ENCODE results near the gene BEAN1. TPM values are rescaled to one million over a fixed set of nuclear protein-coding genes. Genes with fewer than 3 reads are reported as not detected.

Gene BEAN1, protein sequence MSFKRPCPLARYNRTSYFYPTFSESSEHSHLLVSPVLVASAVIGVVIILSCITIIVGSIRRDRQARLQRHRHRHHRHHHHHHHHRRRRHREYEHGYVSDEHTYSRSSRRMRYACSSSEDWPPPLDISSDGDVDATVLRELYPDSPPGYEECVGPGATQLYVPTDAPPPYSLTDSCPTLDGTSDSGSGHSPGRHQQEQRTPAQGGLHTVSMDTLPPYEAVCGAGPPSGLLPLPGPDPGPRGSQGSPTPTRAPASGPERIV
- total RNA-seq = 3.3 TPM
- long read RNA-seq, partial matches to known transcripts = 0 of 5 reads
- long read RNA-seq, other reads (novel, unspliced or antisense) = 3 of 5 reads

- ATAC-seq = peak; percentile 80
- intact Hi-C loops (cut with micrococcal nuclease) = no loop called here
- DNase-seq = peak; percentile 63
These were observed at the start of gene BEAN1 for GRCh38 chr16:66427036-66427860. BEAN1 (plus strand) TSS chr16:66427295; CDS start chr16:66437677, 10,382 bp downstream.

GRCh38 chr16:66377324-66377723 is 49.8 kb upstream of the BEAN1 start:
- no peak for DNase-seq
- no peak for ATAC-seq

DNA sequence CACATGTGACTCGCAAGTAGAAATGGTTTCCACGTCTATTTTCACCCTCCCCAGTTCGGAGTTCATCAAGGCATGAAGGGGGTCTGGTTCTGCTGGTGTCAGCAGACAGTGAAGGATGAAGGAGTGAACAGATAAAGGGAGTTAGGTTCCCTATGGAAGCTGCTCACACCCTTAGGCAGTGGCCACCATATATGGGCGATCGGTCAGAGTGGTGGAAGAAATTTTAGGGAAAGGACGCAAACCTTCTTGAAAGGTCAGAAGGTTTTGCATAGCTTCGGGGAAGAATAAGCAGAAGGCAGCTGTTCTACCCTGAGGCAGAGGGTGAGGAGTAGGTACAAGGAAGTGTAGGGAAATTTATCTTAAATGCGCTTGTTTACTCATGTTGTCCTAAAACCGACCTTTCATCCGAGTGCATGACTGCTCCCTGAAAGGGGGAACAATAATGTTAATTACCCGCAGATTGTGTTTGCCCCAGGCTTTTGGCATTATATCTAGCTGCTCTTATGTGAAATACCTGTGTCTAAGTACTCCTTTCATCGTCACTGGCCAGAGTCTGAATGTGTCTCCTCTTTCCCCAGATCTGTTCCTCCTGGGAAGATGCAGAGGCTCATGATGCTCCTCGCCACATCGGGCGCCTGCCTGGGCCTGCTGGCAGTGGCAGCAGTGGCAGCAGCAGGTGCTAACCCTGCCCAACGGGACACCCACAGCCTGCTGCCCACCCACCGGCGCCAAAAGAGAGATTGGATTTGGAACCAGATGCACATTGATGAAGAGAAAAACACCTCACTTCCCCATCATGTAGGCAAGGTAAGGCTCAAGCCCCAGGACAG is 48.1 kb upstream of the BEAN1 start:
- ATAC-seq = no peak
- intact Hi-C loops (cut with micrococcal nuclease) = no loop called here
- DNase-seq = no peak

More at GRCh38 chr16:66377324-66377723, 49.8 kb upstream of the BEAN1 start:
- intact Hi-C loops (cut with micrococcal nuclease) = no loop called here

GRCh38 chr16:66379571-66379941 is 47.5 kb upstream of the BEAN1 start:
- DNase-seq (no peak), ATAC-seq (no peak)
- intact Hi-C loops (cut with micrococcal nuclease) = no loop called here

DNA sequence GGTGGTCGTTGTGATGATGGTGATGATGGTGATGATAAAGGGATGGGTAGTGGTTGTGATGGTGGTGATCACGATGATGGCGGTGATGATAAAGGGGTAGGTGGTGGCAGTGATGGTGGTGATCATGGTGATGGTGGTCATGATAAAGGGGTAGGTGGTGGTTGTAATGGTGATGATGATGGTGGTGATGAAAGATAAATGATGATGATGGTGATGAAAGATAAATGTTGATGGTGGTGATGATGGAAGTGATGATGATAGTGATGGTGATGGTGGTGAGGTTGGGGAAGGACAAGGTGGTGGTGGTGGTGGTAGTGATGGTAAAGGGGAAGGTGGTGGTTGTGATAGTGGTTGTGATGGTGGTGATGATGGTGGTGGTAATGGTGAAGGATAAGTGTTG is 46.7 kb upstream of the BEAN1 start:
- no peak for ATAC-seq
- no peak for DNase-seq
- intact Hi-C loops (cut with micrococcal nuclease) = no loop called here

- intact Hi-C loops (cut with micrococcal nuclease) = no loop called here
- ATAC-seq = no peak
- DNase-seq = no peak
These were observed 45.4 kb upstream of the BEAN1 start for GRCh38 chr16:66381585-66382170.

DNA sequence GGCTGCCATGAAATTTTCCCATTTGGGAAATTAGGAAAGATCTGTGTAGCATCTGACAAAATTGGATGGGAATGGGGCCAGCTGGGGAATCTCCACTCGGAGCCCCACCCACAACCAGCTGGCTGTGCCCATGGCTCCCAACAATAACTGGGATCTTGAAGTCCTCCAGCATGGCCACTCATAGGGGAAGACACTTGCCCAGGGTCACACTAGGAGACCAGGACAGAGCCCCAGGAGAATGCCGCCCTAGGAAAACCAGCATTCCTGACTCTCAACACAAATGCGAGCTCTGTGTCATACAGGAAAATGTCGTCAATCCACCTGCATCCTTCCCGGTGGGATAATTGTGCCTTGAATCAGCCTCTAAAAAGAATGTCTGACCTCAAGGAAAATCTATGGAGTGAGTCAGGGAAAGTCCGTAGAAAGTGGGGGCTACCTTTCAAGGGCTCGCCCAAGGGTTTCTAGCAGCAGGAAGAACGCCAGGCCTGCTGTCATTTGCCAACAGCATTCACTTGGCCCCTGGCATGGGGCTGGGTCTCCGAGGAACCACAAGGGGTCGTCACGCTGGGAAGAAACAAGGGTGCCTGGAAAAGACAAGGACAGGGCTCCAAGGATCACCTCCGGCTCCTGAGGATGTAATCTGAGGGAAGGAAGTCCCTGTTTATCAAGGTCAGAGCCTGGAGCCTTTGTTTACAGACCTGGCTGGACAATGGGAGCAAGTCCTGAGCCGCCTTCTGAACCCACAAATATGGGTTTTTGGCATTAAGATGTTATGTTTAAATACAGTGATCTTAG is 44.7 kb upstream of the BEAN1 start:
- ATAC-seq (peak; percentile 73), DNase-seq (no peak)
- intact Hi-C loops (cut with micrococcal nuclease) = no loop called here

DNA sequence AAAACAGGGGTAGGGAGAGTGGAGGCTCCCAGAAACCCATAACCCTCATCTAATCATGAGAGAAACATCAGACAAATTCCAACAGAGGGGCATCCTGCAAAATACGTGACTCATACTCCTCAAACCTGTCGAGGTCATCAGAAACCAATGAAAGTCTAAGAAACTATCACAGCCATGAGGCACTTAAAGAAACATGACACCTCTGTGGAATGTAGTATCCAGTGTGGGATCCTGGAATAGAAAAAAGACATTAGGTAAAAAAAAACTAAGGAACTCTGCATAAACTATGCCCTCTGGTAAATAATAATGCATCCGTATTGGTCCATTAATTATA is 44.2 kb upstream of the BEAN1 start:
- intact Hi-C loops (cut with micrococcal nuclease) = no loop called here
- no peak for ATAC-seq
- DNase-seq = no peak

DNA sequence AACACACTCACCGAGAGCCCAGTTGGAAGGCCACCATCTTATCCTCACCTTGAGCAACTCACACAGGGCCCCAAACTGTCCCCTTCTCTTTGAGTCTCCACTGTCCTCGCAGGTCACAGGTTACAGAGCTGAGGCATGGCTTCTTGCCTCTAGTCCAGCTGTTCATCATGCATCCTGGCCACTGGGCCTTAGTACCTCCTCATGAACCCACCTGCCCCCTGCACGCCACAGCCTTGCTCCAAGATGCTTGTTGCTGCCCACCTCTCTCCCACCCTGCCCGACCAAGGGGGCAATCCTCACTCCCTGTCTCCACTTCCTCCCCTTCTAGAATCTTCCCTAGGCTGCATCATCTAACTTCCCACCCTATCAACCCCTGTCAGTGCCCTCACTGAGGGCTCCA is 43.5 kb upstream of the BEAN1 start:
- ATAC-seq (no peak), DNase-seq (no peak)
- intact Hi-C loops (cut with micrococcal nuclease) = no loop called here

DNA sequence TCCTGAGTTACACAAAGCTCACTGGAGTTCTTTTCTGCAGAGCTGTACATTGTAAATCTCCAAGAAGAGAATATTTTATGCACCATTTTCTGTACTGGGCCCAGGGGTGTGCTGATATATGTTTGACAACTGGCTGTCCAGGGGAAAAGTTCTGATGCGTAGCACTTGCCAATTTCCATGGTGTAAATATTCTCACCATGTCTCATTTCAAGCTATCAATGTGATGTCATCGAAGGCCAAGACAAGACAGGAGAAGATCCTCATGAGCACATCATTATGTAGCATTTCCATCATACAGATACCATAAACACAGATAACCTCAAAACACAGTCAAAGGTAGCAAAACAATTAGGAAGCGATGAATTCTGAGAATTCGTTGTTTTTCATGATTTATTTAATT is 41.7 kb upstream of the BEAN1 start:
- DNase-seq (no peak), ATAC-seq (no peak)
- intact Hi-C loops (cut with micrococcal nuclease) = no loop called here

- intact Hi-C loops (cut with micrococcal nuclease) = no loop called here
- ATAC-seq (no peak), DNase-seq (no peak)
These were observed 40.2 kb upstream of the BEAN1 start for GRCh38 chr16:66386629-66387622.

DNA sequence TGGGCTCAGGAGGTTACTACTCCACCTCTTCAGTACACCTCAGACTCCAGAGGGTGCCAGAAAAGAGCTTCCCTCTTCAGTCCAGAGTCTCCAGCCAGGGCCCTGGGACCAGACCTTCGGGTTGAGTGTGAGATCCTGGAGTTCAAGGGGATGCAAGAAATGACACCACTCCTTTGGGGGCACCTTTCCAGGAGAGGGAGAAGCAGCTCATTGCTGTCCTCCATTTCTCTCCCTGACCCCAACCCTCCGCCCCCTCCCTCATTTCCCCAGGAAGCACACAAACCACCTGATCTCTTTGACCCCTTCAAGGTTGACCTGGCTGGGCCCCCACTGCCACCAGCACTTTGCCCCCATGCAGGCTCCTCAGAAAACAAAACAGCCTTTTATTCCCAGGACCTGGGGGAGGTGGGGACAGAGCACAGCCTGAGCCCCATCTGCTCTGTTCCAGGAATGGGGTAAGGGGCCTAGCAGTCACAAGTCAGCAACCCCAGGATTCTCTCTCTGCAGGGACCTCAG is 39.2 kb upstream of the BEAN1 start:
- DNase-seq = no peak
- intact Hi-C loops (cut with micrococcal nuclease) = no loop called here
- ATAC-seq = no peak

DNA sequence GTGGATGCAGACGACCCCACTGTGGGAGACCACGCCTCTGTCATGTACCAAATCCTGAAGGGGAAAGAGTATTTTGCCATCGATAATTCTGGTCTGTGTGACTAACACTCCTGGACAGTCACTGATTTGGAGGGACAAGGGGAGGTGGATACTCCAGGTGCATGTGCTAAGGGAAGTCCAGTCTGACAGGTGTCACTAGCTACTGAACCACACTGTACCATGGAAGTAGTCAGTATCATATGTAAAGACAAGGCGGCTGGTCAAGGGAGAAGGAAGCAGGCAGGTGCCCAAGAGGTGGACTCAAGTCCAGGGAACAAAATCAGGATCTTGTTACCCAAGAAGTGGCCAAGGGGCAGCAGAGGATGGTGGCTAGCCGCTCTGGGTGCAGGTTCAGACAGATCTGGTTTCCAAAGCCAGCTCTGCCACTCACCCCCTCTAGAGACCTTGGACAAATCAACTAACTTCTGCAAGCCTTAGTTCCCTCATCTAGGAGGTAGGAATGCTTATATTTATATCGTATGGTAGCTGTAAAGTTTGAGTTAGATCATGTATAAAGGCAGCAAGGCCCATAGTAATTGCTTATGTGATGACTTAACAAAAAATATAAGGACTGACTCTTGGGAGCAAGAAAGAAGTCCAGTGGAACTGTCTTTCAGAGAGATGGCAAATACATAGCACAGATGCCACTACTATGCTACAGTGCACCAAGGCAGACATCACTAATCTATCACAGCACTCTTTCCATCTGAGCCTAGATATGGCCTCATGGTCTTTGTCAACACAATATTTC is 38.5 kb upstream of the BEAN1 start:
- ATAC-seq (no peak), DNase-seq (no peak)
- intact Hi-C loops (cut with micrococcal nuclease) = no loop called here

DNA sequence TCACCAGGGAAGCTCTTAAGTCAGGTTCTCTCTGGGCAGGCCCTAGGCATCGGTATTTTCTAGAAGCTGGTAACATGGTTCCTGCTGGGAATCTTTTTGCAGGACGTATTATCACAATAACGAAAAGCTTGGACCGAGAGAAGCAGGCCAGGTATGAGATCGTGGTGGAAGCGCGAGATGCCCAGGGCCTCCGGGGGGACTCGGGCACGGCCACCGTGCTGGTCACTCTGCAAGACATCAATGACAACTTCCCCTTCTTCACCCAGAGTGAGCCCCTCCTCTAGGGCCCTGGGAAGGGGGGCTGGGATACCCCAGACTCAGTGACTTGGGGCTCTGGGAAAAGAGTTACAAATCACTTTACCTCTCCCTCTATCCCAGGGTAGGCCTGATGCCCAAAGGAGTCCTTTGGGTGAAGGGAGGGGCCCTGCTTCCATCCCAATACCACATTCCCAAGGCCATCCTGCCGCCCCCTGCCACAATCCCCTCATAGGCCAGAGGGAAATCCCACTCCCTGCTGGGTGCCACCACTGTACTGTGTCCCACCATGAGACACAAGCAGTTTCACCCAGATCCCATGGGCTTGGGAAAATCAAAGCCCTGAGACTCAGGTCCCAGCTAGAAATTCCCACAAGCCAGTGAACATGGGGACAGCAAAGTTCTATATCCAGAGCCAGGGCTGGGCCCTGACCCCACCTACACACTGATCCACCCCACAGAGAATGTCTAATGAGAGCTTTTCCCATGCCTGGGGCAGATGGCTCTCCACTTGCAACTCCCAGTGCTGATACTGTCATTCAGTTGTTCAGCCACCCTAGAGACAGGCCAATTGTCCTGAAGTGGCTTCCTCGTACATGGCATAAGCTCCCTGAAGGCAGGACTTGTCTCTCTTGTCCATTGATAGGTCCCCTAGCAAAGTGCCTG is 37.6 kb upstream of the BEAN1 start:
- ATAC-seq (no peak), DNase-seq (no peak)
- intact Hi-C loops (cut with micrococcal nuclease) = no loop called here

DNA sequence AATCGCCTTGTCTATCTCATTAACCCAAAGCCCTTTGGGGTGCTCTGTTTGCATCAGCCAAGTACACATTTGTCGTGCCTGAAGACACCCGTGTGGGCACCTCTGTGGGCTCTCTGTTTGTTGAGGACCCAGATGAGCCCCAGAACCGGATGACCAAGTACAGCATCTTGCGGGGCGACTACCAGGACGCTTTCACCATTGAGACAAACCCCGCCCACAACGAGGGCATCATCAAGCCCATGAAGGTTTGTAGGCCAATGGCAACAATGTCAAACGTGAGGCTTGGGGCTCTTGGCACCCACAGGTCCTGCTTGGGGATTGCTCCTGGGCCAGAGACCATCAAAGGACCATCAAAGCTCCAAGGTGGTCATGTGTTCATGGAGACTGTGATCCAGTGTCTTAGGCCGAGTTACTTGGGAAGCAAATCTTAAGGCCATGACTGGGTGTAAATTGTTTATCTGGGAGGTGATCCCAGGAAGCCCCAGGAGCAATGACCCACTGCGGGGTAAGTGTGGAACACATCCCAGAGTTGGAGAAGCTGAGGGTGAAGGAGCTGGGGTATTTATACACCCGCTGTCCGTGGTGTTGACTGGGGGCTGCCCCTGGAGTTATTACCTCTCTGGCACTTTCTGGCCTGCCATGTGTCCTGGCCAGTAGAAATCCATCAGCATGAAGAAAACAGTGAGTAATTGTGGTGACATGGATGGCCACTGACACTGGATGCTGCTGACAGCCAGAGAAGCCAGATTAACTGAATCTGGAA is 36.6 kb upstream of the BEAN1 start:
- DNase-seq (no peak), ATAC-seq (no peak)
- intact Hi-C loops (cut with micrococcal nuclease) = no loop called here

Measured in left ventricle myocardium superior (tissue), 1 donor.